Psoas muscle (tissue), 8 donors: Measurements from ENCODE around the gene MYCN. TPM values are rescaled to one million over a fixed set of nuclear protein-coding genes. Genes with fewer than 3 reads are reported as not detected.

Experiments
- ATAC-seq, 4 donors: fragments of 200-7000 bp; cut with Tn5 transposase; one replicate each; pipeline ENCODE4 v1.9.1; 2020; ENCODE audit warnings: moderate library complexity in 3 of 4, mild to moderate bottlenecking in 2 of 4
- DNase-seq, 2 donors: peaks; one replicate each; pipeline ENCODE4 v3.0.0-alpha.2; 2020
- H3K27ac ChIP-seq: fragments of 200-600 bp; one replicate; pipeline ENCODE4 v1.8.0; 2022
- H3K27me3 ChIP-seq, 3 donors: fragments of 200-600 bp in 1 of 3; one replicate each; pipeline versions ENCODE4 v1.6.1 to v1.8.0; 2013 to 2022; ENCODE audit warnings: low read length in 2 of 3, mild to moderate bottlenecking in 2 of 3, moderate library complexity in 1 of 3; ENCODE audit not compliant: insufficient read depth in 3 of 3
- H3K36me3 ChIP-seq, 2 donors: fragments of 200-600 bp in 1 of 2; one replicate each; pipeline versions ENCODE4 v1.6.1 to v1.8.0; 2013 to 2022; ENCODE audit warnings: low read depth in 1 of 2, mild to moderate bottlenecking in 1 of 2, moderate library complexity in 1 of 2; ENCODE audit not compliant: insufficient read depth in 1 of 2
- H3K4me1 ChIP-seq: fragments of 200-600 bp; one replicate; pipeline ENCODE4 v1.8.0; 2022
- H3K4me3 ChIP-seq: fragments of 200-600 bp; one replicate; pipeline ENCODE4 v1.8.0; 2022; ENCODE audit warnings: mild to moderate bottlenecking
- H3K9me3 ChIP-seq: fragments of 200-600 bp; one replicate; pipeline ENCODE4 v1.8.0; 2022
- CTCF ChIP-seq: fragments of 200-600 bp; IDR thresholded peaks from one replicate; pipeline ENCODE4 v1.8.0; 2022; ENCODE audit warnings: antibody characterized with exemption
- WGBS, 3 donors: extraction: QIAGEN DNeasy Blood & Tissue Kit; methylation state at CpG; one replicate each; pipeline versions ENCODE4 v1.1.6 to v1.1.7; 2013; 5-methylcytosine and 5-hydroxymethylcytosine counted together
- intact Hi-C, 2 donors: fragments of 100-400 bp; cut with DNase I; formaldehyde crosslinking; loops; one replicate each; pipeline versions ENCODE4 v1.11.0 to v1.14.2; 2022
- polyA plus RNA-seq, 3 donors: library from polyadenylated mRNA; stranded (reverse); fragments of 200-250 nt; gene quantifications; one replicate each; pipeline ENCODE4 v1.2.3, GENCODE V29; 2013
- total RNA-seq, 4 donors: library from RNA; stranded (reverse); fragmentation: NEBNext Ultra II Directional in 2 of 4; extraction: Animal tissue kit (Norgen Biotek cat#: 25700) in 2 of 4; gene quantifications; one replicate each; pipeline versions ENCODE4 v1.2.1 to v1.2.4, GENCODE V29; 2021 to 2023
- donor health status: healthy with polysubstance abuse.
- donor health status: DM: no; HTN: no; CAD: no; lungs with moderate emphysema.
- donor health status: Bipolar disorder and iron deficiency.
- donor health status: healthy.
- donor health status: DM: yes; HTN: yes; CAD: no.
- donor health status: DM: no; HTN: no; CAD: no.
- donor health status: DM: no; HTN: no; CAD: no.
- donor health status: DM: yes; HTN: yes; CAD: no.

MYCN gene
- total and polyA plus RNA-seq, 7 donors: 0.10 to 0.36 (median 0.25) TPM

DNA sequence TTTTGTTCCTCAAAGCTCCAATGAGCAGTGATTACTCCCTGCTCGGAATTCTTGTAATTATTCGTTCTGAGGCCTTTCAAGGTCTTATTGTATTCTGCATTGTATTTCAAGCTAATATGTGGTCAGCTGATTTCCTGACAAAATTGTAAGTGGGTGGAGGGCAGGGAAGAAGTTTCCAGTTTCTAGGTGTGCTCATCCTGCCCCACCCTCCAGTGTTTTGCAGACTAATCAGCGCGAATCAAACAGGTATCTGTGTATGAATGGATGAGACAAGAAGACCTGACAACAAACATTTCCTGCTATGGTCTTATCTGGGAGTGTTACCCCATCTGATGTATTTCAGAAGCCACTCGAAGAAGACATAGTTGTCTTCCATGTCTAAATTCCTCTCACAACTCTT, 35.3 kb downstream of the MYCN start:
- Histone ChIP-seq H3K27ac (no peak overlapping the region), H3K36me3 (no peaks in the 10 kb centered on the region), H3K9me3 (no peaks in the 10 kb centered on the region), H3K27me3 (no peaks in the 10 kb centered on the region), H3K4me3 (no peak overlapping the region), H3K4me1 (no peaks in the 10 kb centered on the region)
- ATAC-seq (no peak), DNase-seq (no peak)
- no peak for TF ChIP-seq CTCF
- 88 to 92% (median 92%) methylated on average over 5 of the region's 5 CpGs for WGBS, 3 donors
- intact Hi-C loops: no loop called here

DNA sequence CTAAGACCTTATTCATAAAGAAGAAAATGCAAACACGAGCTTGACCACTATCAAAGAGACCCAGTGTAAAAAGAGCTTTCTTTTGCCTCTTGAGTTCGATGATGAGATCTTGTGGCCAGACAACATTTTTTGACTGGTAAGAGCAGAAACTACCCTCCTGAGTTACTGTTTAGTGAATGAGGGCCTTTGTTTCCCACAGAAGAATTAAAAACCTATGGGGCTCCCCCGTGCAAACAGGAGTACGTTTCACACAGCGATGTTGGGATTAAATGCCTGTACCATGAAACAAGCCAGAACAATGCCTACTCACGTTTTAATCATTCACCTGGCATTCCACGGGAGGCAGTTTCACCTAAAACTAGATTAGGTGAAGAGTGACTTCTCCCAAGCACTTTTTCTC, 36.0 kb downstream of the MYCN start:
- H3K27ac ChIP-seq: no peak overlapping the region
- H3K4me3 ChIP-seq: no peak overlapping the region
- no peak for DNase-seq
- H3K27me3 ChIP-seq: no peaks in the 10 kb centered on the region
- no peaks in the 10 kb centered on the region for H3K4me1 ChIP-seq
- no peak for ATAC-seq
- 91 to 93% (median 93%) methylated on average over 7 of the region's 7 CpGs for WGBS, 3 donors
- no peaks in the 10 kb centered on the region for H3K9me3 ChIP-seq
- intact Hi-C loops: no loop called here
- TF ChIP-seq CTCF: no peak
- no peaks in the 10 kb centered on the region for H3K36me3 ChIP-seq

DNA sequence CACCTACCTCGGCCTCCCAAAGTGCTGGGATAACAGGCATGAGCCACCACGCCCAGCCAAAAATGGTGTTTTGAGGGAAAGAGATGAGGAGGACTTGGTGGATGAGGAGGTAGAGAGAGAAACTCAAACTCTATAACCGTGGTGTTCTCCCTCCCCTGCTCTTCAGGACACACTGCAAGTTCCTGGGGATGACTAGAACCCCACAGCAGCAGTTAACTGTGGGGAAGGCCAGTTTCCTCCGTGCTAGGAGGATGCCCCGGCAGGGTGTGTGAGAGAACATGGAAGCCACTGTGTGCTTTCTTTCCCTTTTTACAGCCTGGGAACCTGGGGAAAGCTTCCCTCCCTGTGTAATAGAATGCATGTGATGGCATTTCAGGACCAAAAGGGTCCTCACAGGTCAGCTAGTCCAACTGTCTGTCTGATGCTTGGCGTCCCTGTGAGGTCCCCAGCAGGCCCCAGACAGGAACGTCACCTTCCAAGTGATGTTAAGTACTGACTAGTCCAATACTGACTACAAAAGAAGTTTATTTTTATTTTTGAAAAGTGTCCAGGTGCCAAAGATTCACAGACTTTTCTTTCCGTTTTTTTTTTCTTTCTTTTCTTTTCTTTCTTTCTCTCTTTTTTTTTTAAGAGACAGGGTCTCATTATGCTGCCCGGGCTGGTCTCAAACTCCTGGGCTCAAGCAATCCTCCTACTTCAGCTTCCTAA, 38.9 kb downstream of the MYCN start:
- no peak overlapping the region for H3K4me3 ChIP-seq
- no peaks in the 10 kb centered on the region for H3K36me3 ChIP-seq
- no peaks in the 10 kb centered on the region for H3K9me3 ChIP-seq
- H3K4me1 ChIP-seq: no peaks in the 10 kb centered on the region
- DNase-seq (no peak), ATAC-seq (no peak)
- 82 to 88% (median 87%) methylated on average over 9 of the region's 9 CpGs for WGBS, 3 donors
- no peak overlapping the region for H3K27ac ChIP-seq
- no peaks in the 10 kb centered on the region for H3K27me3 ChIP-seq
- no peak for TF ChIP-seq CTCF
- intact Hi-C loops: no loop called here

GRCh38 chr2:15979759-15980604, 39.6 kb downstream of the MYCN start:
- no peaks in the 10 kb centered on the region for H3K4me1 ChIP-seq
- ATAC-seq (no peak), DNase-seq (no peak)
- H3K36me3 ChIP-seq: no peaks in the 10 kb centered on the region
- intact Hi-C loops: no loop called here
- H3K27ac ChIP-seq: no peak overlapping the region
- H3K4me3 ChIP-seq: no peak overlapping the region
- WGBS, 3 donors: 92 to 94% (median 93%) methylated on average over 9 of the region's 9 CpGs
- no peak for TF ChIP-seq CTCF
- no peaks in the 10 kb centered on the region for H3K27me3 ChIP-seq
- no peaks in the 10 kb centered on the region for H3K9me3 ChIP-seq
